ENCODE measurements around the gene MITD1.
"Not testable (repeated sequence)": the region's sequence is repeated elsewhere in the genome, so short reads cannot be mapped to it uniquely, and the experiment has no call there.

Gene MITD1

GRCh38 chr2:99154643-99155536 lies 26.0 kb downstream of the MITD1 start, which contains the start of the genes LIPT1 and TSGA10:
LIPT1 (plus strand) TSS chr2:99154967; CDS start chr2:99161958, 6,991 bp downstream.
TSGA10 (minus strand) TSS chr2:99154942; CDS start chr2:99109439, 45,503 bp downstream.
- DNase-seq (ENCODE audit: extremely low read depth in 1 of 2, low read depth in 1 of 2) = peak; percentile 86 to 91

GRCh38 chr2:99153921-99154604 lies 26.8 kb downstream of the MITD1 start:
- no peak for DNase-seq (ENCODE audit: extremely low read depth in 1 of 2, low read depth in 1 of 2)

GRCh38 chr2:99152199-99152895 lies 28.5 kb downstream of the MITD1 start:
- no peak for DNase-seq (ENCODE audit: extremely low read depth in 1 of 2, low read depth in 1 of 2)

GRCh38 chr2:99150706-99151105 lies 30.2 kb downstream of the MITD1 start:
- no peak for DNase-seq (ENCODE audit: extremely low read depth in 1 of 2, low read depth in 1 of 2)

GRCh38 chr2:99141110-99142108 lies 39.4 kb downstream of the MITD1 start, which contains the start of gene C2orf15:
C2orf15 (plus strand) TSS chr2:99141707; CDS start chr2:99150559, 8,852 bp downstream.
- peak; percentile 95 to 96 for DNase-seq (ENCODE audit: extremely low read depth in 1 of 2, low read depth in 1 of 2)

GRCh38 chr2:99140860-99141109 lies 40.1 kb downstream of the MITD1 start:
- no peak for DNase-seq (ENCODE audit: extremely low read depth in 1 of 2, low read depth in 1 of 2)

GRCh38 chr2:99140056-99140859 lies 40.6 kb downstream of the MITD1 start:
- DNase-seq (ENCODE audit: extremely low read depth in 1 of 2, low read depth in 1 of 2) = no peak

- DNase-seq (ENCODE audit: extremely low read depth in 1 of 2, low read depth in 1 of 2) = no peak
These were observed 41.9 kb downstream of the MITD1 start for GRCh38 chr2:99139003-99139402.

GRCh38 chr2:99135044-99135556 lies 45.8 kb downstream of the MITD1 start:
- DNase-seq (ENCODE audit: extremely low read depth in 1 of 2, low read depth in 1 of 2) = not testable (repeated sequence)

- no peak for DNase-seq (ENCODE audit: extremely low read depth in 1 of 2, low read depth in 1 of 2)
These were observed 52.9 kb downstream of the MITD1 start for GRCh38 chr2:99127981-99128380.

Data from stimulated activated CD8-positive, alpha-beta memory T cell treated with anti-CD3 and anti-CD28 coated beads, Interleukin-7, amount 100 ng/mL, for 48 hours (primary cell).